K562 (cell line): Measurements from ENCODE around the gene LYPD6B. TPM values are rescaled to one million over a fixed set of nuclear protein-coding genes. Genes with fewer than 3 reads are reported as not detected.

Source experiments
- ATF7 ChIP-seq: fragments of 450-650 bp; IDR thresholded peaks from 2 replicates; pipeline ENCODE4 v1.7.1; 2014; ENCODE audit warnings: mild to moderate bottlenecking, moderate library complexity
- SPI1 ChIP-seq: IDR thresholded peaks from 2 replicates; pipeline ENCODE4 v1.6.1; 2011; ENCODE audit warnings: low read depth, low read length, control low read depth, borderline replicate concordance
- TEAD4 ChIP-seq, 2 experiments: sonication (generic) in 1 of 2; formaldehyde crosslinking in 1 of 2; IDR thresholded peaks; 2 replicates each; pipeline versions ENCODE4 v1.6.1 to v1.8.0; 2012 to 2022; ENCODE audit warnings: borderline replicate concordance in 1 of 2, inconsistent platforms in 1 of 2, low read length in 1 of 2, mild to moderate bottlenecking in 1 of 2, missing genetic modification reagents in 1 of 2
- ZNF785 ChIP-seq: fragments of 250-450 bp; sonication (Bioruptor Pico); IDR thresholded peaks from 2 replicates; pipeline ENCODE4 v1.4.0; 2020; ENCODE audit warnings: mild to moderate bottlenecking
- polyA plus RNA-seq, 8 experiments: library from polyadenylated mRNA; depleted of rRNA in 4 of 8; stranded (reverse) in 5 of 8; unstranded in 3 of 8; fragments of >200 nt; fragmentation: Nextera tagmentation in 2 of 8; fragmentation: Illumina TruSeq in 1 of 8; extraction: Ambion mirVana in 2 of 8; extraction: Trizol in 1 of 8; gene quantifications; 2 replicates each; pipeline versions ENCODE4 v1.2.1 to v1.2.3, GENCODE V29; 2011 to 2014; ENCODE audit warnings: inconsistent platforms in 1 of 8, missing spikeins in 1 of 8
- total RNA-seq, 7 experiments: library from RNA; depleted of rRNA in 6 of 7; stranded (reverse); fragments of >200 nt in 6 of 7; fragmentation: Illumina TruSeq in 2 of 7; extraction: Trizol in 2 of 7; gene quantifications; 2 replicates each; pipeline versions ENCODE4 v1.2.1 to v1.2.3, GENCODE V29; 2011 to 2021; ENCODE audit warnings: low replicate concordance in 1 of 7
- TF ChIP-seq, protein P1 (sequence below), 2 experiments: fragments of 150-350 bp in 1 of 2; IDR thresholded peaks; 2 replicates each; pipeline ENCODE4 v1.6.1; 2012 to 2016; ENCODE audit warnings: low read depth in 2 of 2, low read length in 2 of 2, mild to moderate bottlenecking in 1 of 2, moderate library complexity in 1 of 2

LYPD6B gene
- total and polyA plus RNA-seq, 9 of the 15 experiments (the other 6 are each of a cell fraction or from before 2014, with no cell fraction given), result not detected

DNA sequence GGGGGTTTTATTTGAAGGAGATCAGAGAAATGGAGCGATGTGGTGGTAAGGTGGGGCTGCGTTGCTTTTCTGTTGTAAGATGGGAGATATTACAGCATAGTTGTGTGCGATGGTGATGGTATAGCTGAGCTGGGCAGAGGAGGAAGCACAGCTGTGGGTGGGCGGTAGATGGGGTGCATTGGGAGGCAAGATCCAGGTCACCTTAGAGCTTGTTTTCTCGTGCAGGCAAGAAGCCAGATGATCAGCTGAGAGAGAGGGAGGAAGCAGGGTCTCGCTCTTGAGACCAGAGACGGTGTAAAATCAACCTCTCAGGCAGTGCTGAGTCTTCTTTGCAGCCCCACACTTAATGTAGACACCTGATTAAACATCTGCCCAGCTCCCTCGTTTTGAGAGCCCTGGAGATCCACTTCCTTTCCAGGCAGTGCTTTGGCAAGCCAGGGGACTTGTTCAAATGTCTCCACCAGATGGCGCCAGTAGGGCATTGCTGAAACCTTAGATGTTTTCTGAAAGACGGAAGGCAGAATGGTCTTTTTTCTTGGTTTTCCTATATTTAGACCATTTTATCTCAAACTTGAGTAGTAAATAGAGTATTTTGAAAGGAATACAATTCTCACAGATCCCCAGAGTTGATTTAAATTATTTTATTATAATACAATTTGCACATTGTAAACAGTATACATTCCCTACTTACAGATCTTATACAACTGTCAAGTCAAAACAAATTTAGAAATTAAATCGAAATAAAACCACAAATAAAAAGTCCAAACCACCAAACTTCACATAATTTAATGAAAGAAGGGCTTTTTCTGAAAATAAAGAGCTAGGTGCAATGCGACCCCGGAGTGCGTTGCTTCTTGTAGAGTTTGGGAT is 21.1 kb upstream of the LYPD6B start (continued):
- TF ChIP-seq, protein P1, sequence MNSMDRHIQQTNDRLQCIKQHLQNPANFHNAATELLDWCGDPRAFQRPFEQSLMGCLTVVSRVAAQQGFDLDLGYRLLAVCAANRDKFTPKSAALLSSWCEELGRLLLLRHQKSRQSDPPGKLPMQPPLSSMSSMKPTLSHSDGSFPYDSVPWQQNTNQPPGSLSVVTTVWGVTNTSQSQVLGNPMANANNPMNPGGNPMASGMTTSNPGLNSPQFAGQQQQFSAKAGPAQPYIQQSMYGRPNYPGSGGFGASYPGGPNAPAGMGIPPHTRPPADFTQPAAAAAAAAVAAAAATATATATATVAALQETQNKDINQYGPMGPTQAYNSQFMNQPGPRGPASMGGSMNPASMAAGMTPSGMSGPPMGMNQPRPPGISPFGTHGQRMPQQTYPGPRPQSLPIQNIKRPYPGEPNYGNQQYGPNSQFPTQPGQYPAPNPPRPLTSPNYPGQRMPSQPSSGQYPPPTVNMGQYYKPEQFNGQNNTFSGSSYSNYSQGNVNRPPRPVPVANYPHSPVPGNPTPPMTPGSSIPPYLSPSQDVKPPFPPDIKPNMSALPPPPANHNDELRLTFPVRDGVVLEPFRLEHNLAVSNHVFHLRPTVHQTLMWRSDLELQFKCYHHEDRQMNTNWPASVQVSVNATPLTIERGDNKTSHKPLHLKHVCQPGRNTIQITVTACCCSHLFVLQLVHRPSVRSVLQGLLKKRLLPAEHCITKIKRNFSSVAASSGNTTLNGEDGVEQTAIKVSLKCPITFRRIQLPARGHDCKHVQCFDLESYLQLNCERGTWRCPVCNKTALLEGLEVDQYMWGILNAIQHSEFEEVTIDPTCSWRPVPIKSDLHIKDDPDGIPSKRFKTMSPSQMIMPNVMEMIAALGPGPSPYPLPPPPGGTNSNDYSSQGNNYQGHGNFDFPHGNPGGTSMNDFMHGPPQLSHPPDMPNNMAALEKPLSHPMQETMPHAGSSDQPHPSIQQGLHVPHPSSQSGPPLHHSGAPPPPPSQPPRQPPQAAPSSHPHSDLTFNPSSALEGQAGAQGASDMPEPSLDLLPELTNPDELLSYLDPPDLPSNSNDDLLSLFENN (IDR thresholded peaks at IDR 0.05; ENCODE audit: low read depth in 2 of 2, low read length in 2 of 2), result no peak
- TF ChIP-seq TEAD4 (IDR thresholded peaks at IDR 0.05; ENCODE audit: low read length), result peak; percentile 42; the same call in 1 of the 2 replicates
- no peak for TF ChIP-seq TEAD4 (CRISPR knock-in tag; IDR thresholded peaks at IDR 0.05; ENCODE audit: borderline replicate concordance)
- no peak for TF ChIP-seq ZNF785
- peak; percentile 80; the same call in 1 of the 2 replicates for TF ChIP-seq SPI1
- no peak for TF ChIP-seq ATF7
